ENCODE results near the gene KMT2E.

The KMT2E gene

DNA sequence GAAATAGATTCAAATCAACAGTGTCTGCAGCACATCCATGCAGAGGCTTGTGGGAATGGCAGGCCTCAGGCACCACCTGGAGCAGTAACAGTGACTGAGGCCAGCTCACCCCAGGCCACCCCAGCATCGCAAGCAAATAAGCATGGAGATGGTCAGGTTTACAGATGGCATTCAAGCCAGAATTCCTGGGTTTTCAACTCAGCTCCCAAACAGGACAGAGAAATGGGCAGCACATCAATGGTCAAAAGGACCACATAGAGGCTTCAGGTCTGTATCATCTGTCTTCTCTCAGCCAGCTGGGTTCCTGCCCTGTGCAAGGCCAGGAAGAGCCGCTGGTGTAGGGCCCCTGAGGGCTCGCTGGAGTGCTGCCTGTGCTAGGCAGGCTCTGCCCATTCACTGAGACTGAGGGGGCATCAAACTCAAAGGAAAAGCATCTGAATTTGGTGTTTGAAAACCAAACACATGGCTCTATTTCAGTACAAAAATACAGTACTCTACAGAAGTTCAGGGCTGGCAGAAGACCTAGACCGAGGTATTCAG lies 112.5 kb downstream of the KMT2E start:
- in situ Hi-C loops (cut with MboI; ENCODE audit: low sequenced_read_pairs) = no loop called here

GRCh38 chr7:105127179-105127578 lies 113.2 kb downstream of the KMT2E start:
- in situ Hi-C loops (cut with MboI; ENCODE audit: low sequenced_read_pairs) = no loop called here

- in situ Hi-C loops (cut with MboI; ENCODE audit: low sequenced_read_pairs) = no loop called here
Measured at GRCh38 chr7:105130048-105130447, 116.0 kb downstream of the KMT2E start.

- in situ Hi-C loops (cut with MboI; ENCODE audit: low sequenced_read_pairs) = no loop called here
Measured at GRCh38 chr7:105130580-105130979, 116.6 kb downstream of the KMT2E start.

DNA sequence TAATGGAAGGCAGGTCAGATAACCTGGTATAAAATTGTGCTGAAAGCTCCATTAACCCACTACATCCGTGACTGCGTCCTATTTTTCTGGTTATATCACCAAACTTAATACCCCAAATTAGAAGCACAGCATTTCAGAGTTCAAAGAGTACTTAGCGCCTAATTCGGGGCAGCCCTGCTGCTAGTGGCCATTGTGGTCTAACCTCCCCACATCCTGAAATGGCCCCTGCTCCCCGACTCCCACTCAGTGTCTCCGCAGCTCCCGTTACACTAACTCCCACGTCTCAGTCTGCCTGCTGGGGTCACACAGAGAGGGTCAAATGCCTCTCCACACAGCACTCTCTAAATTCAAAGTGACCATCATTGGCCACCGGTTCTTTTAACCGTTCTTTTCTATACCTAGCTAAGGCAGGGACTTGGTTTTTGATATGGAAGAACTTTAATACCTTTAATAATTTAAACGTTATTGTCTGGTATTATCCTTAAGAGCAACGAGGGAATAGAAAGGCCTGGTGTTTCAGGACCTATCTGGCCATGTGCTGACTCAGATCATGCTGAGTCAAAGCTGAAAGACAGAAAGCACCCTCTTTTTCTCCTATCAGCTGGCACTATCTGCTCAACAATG lies 117.1 kb downstream of the KMT2E start:
- in situ Hi-C loops (cut with MboI; ENCODE audit: low sequenced_read_pairs) = no loop called here

DNA sequence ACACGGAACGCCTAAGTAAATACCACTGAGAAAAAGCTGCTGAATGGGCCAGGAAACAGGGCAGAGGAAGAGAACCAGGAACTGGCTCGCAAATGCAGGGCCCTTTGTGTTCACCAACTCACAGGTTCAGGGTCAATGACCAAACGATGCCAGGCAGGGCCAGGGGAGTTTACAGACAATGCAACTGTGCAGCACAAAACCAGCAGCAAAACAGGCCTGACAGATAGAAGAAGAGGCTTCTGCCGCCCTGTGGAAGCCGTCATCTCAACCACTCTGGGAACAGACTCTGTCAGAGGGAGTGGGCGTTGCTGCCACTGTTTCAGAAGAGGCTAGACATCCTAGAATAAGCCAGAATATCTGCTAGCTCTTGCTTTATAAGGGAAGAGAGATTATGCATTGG lies 117.9 kb downstream of the KMT2E start:
- in situ Hi-C loops (cut with MboI; ENCODE audit: low sequenced_read_pairs) = no loop called here

GRCh38 chr7:105132335-105132734 lies 118.3 kb downstream of the KMT2E start:
- in situ Hi-C loops (cut with MboI; ENCODE audit: low sequenced_read_pairs) = no loop called here

- in situ Hi-C loops (cut with MboI; ENCODE audit: low sequenced_read_pairs) = no loop called here
Measured at GRCh38 chr7:105132835-105133234, 118.8 kb downstream of the KMT2E start.

GRCh38 chr7:105133358-105133757 lies 119.4 kb downstream of the KMT2E start:
- in situ Hi-C loops (cut with MboI; ENCODE audit: low sequenced_read_pairs) = no loop called here

DNA sequence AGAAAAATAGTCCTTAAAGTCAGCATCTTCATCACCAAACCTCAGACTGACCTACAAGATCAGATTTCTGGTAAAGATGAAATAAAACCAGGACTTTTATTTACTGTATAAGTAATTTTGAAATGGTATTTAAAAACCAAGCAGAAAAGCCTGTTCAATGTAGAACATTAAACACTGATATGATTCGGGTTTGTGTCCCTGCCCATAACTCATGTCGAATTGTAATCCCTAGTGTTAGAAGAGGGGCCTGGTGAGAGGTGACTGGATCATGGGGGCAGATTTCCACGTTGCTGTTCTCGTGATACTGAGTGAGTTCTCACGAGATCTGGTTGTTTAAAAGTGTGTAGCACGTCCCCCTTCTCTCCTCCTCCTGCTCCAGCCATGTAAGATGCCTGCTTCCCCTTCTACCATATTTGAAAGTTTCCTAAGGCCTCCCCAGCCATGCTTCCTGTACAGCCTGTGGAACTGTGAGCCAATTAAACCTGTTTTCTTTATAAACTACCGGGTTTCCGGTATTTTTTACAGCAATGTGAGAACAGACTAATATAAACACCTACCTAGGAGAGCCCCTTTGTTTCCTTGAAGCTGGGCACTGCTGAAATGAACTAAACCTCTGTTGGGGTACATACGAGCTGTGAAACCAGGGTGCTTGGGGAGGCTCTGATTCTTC lies 120.1 kb downstream of the KMT2E start:
- in situ Hi-C loops (cut with MboI; ENCODE audit: low sequenced_read_pairs) = no loop called here

GRCh38 chr7:105136221-105136620 lies 122.2 kb downstream of the KMT2E start:
- in situ Hi-C loops (cut with MboI; ENCODE audit: low sequenced_read_pairs) = no loop called here

DNA sequence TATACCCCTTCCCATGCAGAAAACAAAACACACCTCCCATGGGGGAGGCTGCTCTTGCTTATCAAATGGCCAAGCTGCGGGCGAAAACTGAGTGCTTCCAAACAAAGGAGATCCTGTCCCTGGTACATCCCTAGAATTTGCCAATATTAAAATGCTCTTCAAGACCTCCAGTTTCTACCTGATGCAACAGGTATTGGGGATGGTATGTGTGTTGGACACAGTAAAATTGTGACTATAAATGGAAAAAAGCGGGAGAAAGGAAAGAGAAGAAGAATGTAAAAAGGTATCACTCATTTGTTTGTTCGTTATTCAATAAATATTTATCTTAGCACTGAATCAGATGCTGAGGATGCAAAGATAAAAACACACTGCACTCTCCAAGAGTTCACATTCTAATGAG lies 123.9 kb downstream of the KMT2E start:
- in situ Hi-C loops (cut with MboI; ENCODE audit: low sequenced_read_pairs) = no loop called here

DNA sequence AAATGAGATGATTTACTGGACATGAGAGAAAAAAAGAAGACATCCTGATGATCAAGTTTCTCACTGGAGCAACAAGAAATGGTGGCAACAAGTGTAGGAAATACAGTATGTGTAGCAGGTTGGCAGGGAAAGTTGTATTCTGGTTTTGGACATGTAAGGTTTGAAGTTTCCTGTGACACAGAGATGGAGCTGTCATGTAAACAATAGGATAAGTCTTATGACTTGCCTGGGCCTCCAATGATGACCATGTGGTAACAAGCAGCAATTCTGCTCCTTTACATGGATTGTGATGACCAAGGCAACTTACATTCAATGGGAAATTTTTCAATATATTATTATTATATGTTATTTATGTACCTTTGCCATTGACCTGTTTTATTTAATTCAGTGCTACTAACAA lies 125.4 kb downstream of the KMT2E start:
- in situ Hi-C loops (cut with MboI; ENCODE audit: low sequenced_read_pairs) = no loop called here

GRCh38 chr7:105141068-105141467 lies 127.1 kb downstream of the KMT2E start:
- in situ Hi-C loops (cut with MboI; ENCODE audit: low sequenced_read_pairs) = no loop called here

- in situ Hi-C loops (cut with MboI; ENCODE audit: low sequenced_read_pairs) = no loop called here
Measured at GRCh38 chr7:105149827-105150226, 135.8 kb downstream of the KMT2E start.

GRCh38 chr7:105151152-105151551 lies 137.1 kb downstream of the KMT2E start:
- in situ Hi-C loops (cut with MboI; ENCODE audit: low sequenced_read_pairs) = no loop called here

GRCh38 chr7:105153531-105153930 lies 139.5 kb downstream of the KMT2E start:
- in situ Hi-C loops (cut with MboI; ENCODE audit: low sequenced_read_pairs) = no loop called here

GRCh38 chr7:105154084-105154483 lies 140.1 kb downstream of the KMT2E start:
- in situ Hi-C loops (cut with MboI; ENCODE audit: low sequenced_read_pairs) = no loop called here

GRCh38 chr7:105156731-105157130 lies 142.7 kb downstream of the KMT2E start:
- in situ Hi-C loops (cut with MboI; ENCODE audit: low sequenced_read_pairs) = no loop called here

GRCh38 chr7:105157278-105157677 lies 143.3 kb downstream of the KMT2E start:
- in situ Hi-C loops (cut with MboI; ENCODE audit: low sequenced_read_pairs) = no loop called here

DNA sequence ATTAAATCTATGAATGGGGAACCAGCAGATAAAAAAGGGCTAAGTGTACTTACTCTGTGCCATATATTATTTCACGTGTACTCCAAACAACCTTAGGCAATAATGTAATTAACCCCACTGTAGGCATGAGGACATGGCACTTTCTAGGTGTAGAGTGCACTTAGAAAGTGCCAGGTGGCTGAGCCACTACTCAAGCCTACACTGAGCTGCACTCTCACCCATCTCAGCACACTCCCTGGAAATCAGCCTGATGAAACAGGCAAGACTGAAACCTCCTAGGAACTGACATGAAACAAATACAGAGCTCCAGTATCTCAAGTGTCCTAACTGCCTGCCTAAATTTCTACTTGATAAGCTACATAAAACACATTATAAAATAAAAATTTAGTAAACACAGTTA lies 147.4 kb downstream of the KMT2E start:
- in situ Hi-C loops (cut with MboI; ENCODE audit: low sequenced_read_pairs) = no loop called here

Measured in HL-60/S4 treated with phorbol 12-myristate 13-acetate at 8.2 ng/mL for 4 days and 3 days (cell line).